SJCRH30 (cell line): ENCODE results near the gene MCU. TPM values are rescaled to one million over a fixed set of nuclear protein-coding genes. Genes with fewer than 3 reads are reported as not detected.
"Not testable (repeated sequence)": the region's sequence is repeated elsewhere in the genome, so short reads cannot be mapped to it uniquely, and the experiment has no call there.

Source experiments
- DNase-seq, 2 experiments: peaks; one replicate each; pipeline ENCODE4 v3.0.0-alpha.2; 2015 to 2020
- H3K27ac ChIP-seq: fragments of 250-450 bp; sonication (Bioruptor Pico); 2 replicates; pipeline ENCODE4 v1.5.1; 2020; ENCODE audit warnings: mild to moderate bottlenecking, moderate library complexity
- H3K27me3 ChIP-seq: fragments of 250-450 bp; sonication (Bioruptor Pico); 2 replicates; pipeline ENCODE4 v1.5.1; 2020; ENCODE audit warnings: mild to moderate bottlenecking, moderate library complexity
- H3K36me3 ChIP-seq: fragments of 250-450 bp; sonication (Bioruptor Pico); 2 replicates; pipeline ENCODE4 v1.5.1; 2020; ENCODE audit warnings: mild to moderate bottlenecking, moderate library complexity
- H3K4me1 ChIP-seq: fragments of 250-450 bp; sonication (Bioruptor Pico); 2 replicates; pipeline ENCODE4 v1.5.1; 2020; ENCODE audit warnings: mild to moderate bottlenecking, moderate library complexity
- H3K4me3 ChIP-seq: fragments of 250-450 bp; sonication (Bioruptor Pico); 2 replicates; pipeline ENCODE4 v1.5.1; 2020; ENCODE audit warnings: mild to moderate bottlenecking, moderate library complexity
- H3K9me3 ChIP-seq: fragments of 250-450 bp; sonication (Bioruptor Pico); replicated peaks from 2 replicates; pipeline ENCODE4 v1.5.1; 2020; ENCODE audit warnings: mild to moderate bottlenecking, moderate library complexity
- total RNA-seq: library from RNA; depleted of rRNA; stranded (reverse); fragments of >200 nt; shearing (Covaris generic); gene quantifications from 2 replicates; pipeline ENCODE4 v1.2.3, GENCODE V29; 2014

Gene MCU
- total RNA-seq, 1 experiment from 2014 or later: 53.7 TPM

GRCh38 chr10:72899545-72899944 lies 207.6 kb downstream of the MCU start:
- no peak overlapping the region for H3K27ac ChIP-seq
- no peaks in the 10 kb centered on the region for H3K4me1 ChIP-seq
- H3K27me3 ChIP-seq: no peaks in the 10 kb centered on the region
- no peaks in the 10 kb centered on the region for H3K36me3 ChIP-seq
- no peaks in the 10 kb centered on the region; the same call in 1 of the 2 replicates for H3K9me3 ChIP-seq
- no peak for DNase-seq
- no peak overlapping the region for H3K4me3 ChIP-seq

- H3K4me3 ChIP-seq, H3K9me3 ChIP-seq, H3K27ac ChIP-seq: not testable (repeated sequence)
Observed at GRCh38 chr10:72903941-72904446, 212.1 kb downstream of the MCU start.

GRCh38 chr10:72904806-72905205 lies 212.9 kb downstream of the MCU start:
- no peaks in the 10 kb centered on the region for H3K4me1 ChIP-seq
- no peak overlapping the region for H3K27ac ChIP-seq

More at GRCh38 chr10:72903941-72904446, 212.1 kb downstream of the MCU start:
- not testable (repeated sequence) for H3K27me3 ChIP-seq, DNase-seq, H3K4me1 ChIP-seq, H3K36me3 ChIP-seq

GRCh38 chr10:72906446-72906845 lies 214.5 kb downstream of the MCU start:
- H3K4me1 ChIP-seq: no peaks in the 10 kb centered on the region
- H3K36me3 ChIP-seq: no peaks in the 10 kb centered on the region
- H3K27ac ChIP-seq: no peak overlapping the region
- H3K4me3 ChIP-seq: no peak overlapping the region
- no peaks in the 10 kb centered on the region for H3K9me3 ChIP-seq
- no peak for DNase-seq
- H3K27me3 ChIP-seq: no peaks in the 10 kb centered on the region

More at GRCh38 chr10:72904806-72905205, 212.9 kb downstream of the MCU start:
- Histone ChIP-seq H3K36me3 (no peaks in the 10 kb centered on the region), H3K9me3 (no peaks in the 10 kb centered on the region), H3K27me3 (no peaks in the 10 kb centered on the region), H3K4me3 (no peak overlapping the region)
- DNase-seq: no peak

- Histone ChIP-seq H3K9me3 (no peaks in the 10 kb centered on the region), H3K4me1 (no peaks in the 10 kb centered on the region), H3K27me3 (no peaks in the 10 kb centered on the region), H3K4me3 (no peak overlapping the region), H3K36me3 (no peaks in the 10 kb centered on the region), H3K27ac (no peak overlapping the region)
- no peak for DNase-seq
Observed at GRCh38 chr10:72910705-72911104, 218.8 kb downstream of the MCU start.

- H3K27me3 ChIP-seq: no peaks in the 10 kb centered on the region
Observed at GRCh38 chr10:72911758-72912157, 219.8 kb downstream of the MCU start.

GRCh38 chr10:72912736-72913135 lies 220.8 kb downstream of the MCU start:
- H3K36me3 ChIP-seq: no peaks in the 10 kb centered on the region
- no peak overlapping the region for H3K27ac ChIP-seq
- no peak for DNase-seq
- H3K4me1 ChIP-seq: no peaks in the 10 kb centered on the region
- no peak overlapping the region for H3K4me3 ChIP-seq
- no peaks in the 10 kb centered on the region for H3K9me3 ChIP-seq
- H3K27me3 ChIP-seq: no peaks in the 10 kb centered on the region

More at GRCh38 chr10:72911758-72912157, 219.8 kb downstream of the MCU start:
- Histone ChIP-seq H3K9me3 (no peaks in the 10 kb centered on the region), H3K36me3 (no peaks in the 10 kb centered on the region), H3K4me3 (no peak overlapping the region), H3K4me1 (no peaks in the 10 kb centered on the region), H3K27ac (no peak overlapping the region)
- DNase-seq: no peak

- H3K4me1 ChIP-seq: no peaks in the 10 kb centered on the region
- H3K27me3 ChIP-seq: no peaks in the 10 kb centered on the region
- no peaks in the 10 kb centered on the region for H3K9me3 ChIP-seq
- H3K27ac ChIP-seq: no peak overlapping the region
- DNase-seq: no peak
- H3K4me3 ChIP-seq: no peak overlapping the region
- H3K36me3 ChIP-seq: no peaks in the 10 kb centered on the region
Observed at GRCh38 chr10:72913287-72913686, 221.3 kb downstream of the MCU start.

- not testable (repeated sequence) for H3K36me3 ChIP-seq, H3K27me3 ChIP-seq, DNase-seq, H3K9me3 ChIP-seq, H3K4me1 ChIP-seq, H3K27ac ChIP-seq, H3K4me3 ChIP-seq
Observed at GRCh38 chr10:72917201-72917600, 225.3 kb downstream of the MCU start.

- not testable (repeated sequence) for H3K4me1 ChIP-seq, H3K36me3 ChIP-seq, H3K27me3 ChIP-seq, DNase-seq, H3K27ac ChIP-seq, H3K9me3 ChIP-seq, H3K4me3 ChIP-seq
Observed at GRCh38 chr10:72917803-72918332, 225.9 kb downstream of the MCU start.

GRCh38 chr10:72918352-72918751 lies 226.4 kb downstream of the MCU start:
- no peak for DNase-seq
- no peaks in the 10 kb centered on the region for H3K4me1 ChIP-seq
- H3K27ac ChIP-seq: no peak overlapping the region
- 0 out of 2 replicates have a peak, but pooled peaks cover 4% of the 10 kb centered on the region for H3K9me3 ChIP-seq
- H3K27me3 ChIP-seq: no peaks in the 10 kb centered on the region
- H3K36me3 ChIP-seq: no peaks in the 10 kb centered on the region
- no peak overlapping the region for H3K4me3 ChIP-seq

GRCh38 chr10:72921147-72921683 lies 229.3 kb downstream of the MCU start:
- not testable (repeated sequence) for H3K4me3 ChIP-seq, DNase-seq, H3K9me3 ChIP-seq, H3K27ac ChIP-seq, H3K36me3 ChIP-seq, H3K4me1 ChIP-seq, H3K27me3 ChIP-seq

GRCh38 chr10:72924351-72924750 lies 232.4 kb downstream of the MCU start:
- H3K4me3 ChIP-seq: no peak overlapping the region
- no peaks in the 10 kb centered on the region for H3K36me3 ChIP-seq
- DNase-seq: no peak
- H3K9me3 ChIP-seq: 0 out of 2 replicates have a peak, but pooled peaks cover 4% of the 10 kb centered on the region
- H3K27me3 ChIP-seq: no peaks in the 10 kb centered on the region
- no peak overlapping the region for H3K27ac ChIP-seq
- peaks cover 2% of the 10 kb centered on the region; the same call in 1 of the 2 replicates for H3K4me1 ChIP-seq

- H3K9me3 ChIP-seq: 0 out of 2 replicates have a peak, but pooled peaks cover 4% of the 10 kb centered on the region
- no peaks in the 10 kb centered on the region for H3K36me3 ChIP-seq
- peaks cover 2% of the 10 kb centered on the region; the same call in 1 of the 2 replicates for H3K4me1 ChIP-seq
- no peak overlapping the region for H3K27ac ChIP-seq
- no peaks in the 10 kb centered on the region for H3K27me3 ChIP-seq
- no peak overlapping the region for H3K4me3 ChIP-seq
- DNase-seq: peak; percentile 69 to 80
Observed at GRCh38 chr10:72925951-72926465, 234.1 kb downstream of the MCU start.

- H3K4me3 ChIP-seq: no peak overlapping the region
- no peak for DNase-seq
- H3K27ac ChIP-seq: no peak overlapping the region
- no peaks in the 10 kb centered on the region for H3K9me3 ChIP-seq
- H3K36me3 ChIP-seq: no peaks in the 10 kb centered on the region
- H3K4me1 ChIP-seq: peaks cover 2% of the 10 kb centered on the region; the same call in 1 of the 2 replicates
- no peaks in the 10 kb centered on the region for H3K27me3 ChIP-seq
Observed at GRCh38 chr10:72927485-72927884, 235.5 kb downstream of the MCU start.
